WI38 (cell line): ENCODE measurements around the gene OSBP2.

Experiments
- H3K4me3 ChIP-seq: 2 replicates; pipeline ENCODE4 v1.5.1; 2011; ENCODE audit warnings: low read depth, mild to moderate bottlenecking, control low read depth, low read length
- TF ChIP-seq, protein P1 (sequence below): IDR thresholded peaks from 2 replicates; pipeline ENCODE4 v1.5.1; 2012; ENCODE audit warnings: low read depth, mild to moderate bottlenecking, control low read depth, low read length

Gene OSBP2

GRCh38 chr22:30813936-30814335 is 119.3 kb downstream of the OSBP2 start:
- H3K4me3 ChIP-seq = no peak overlapping the region
- TF ChIP-seq, protein P1, sequence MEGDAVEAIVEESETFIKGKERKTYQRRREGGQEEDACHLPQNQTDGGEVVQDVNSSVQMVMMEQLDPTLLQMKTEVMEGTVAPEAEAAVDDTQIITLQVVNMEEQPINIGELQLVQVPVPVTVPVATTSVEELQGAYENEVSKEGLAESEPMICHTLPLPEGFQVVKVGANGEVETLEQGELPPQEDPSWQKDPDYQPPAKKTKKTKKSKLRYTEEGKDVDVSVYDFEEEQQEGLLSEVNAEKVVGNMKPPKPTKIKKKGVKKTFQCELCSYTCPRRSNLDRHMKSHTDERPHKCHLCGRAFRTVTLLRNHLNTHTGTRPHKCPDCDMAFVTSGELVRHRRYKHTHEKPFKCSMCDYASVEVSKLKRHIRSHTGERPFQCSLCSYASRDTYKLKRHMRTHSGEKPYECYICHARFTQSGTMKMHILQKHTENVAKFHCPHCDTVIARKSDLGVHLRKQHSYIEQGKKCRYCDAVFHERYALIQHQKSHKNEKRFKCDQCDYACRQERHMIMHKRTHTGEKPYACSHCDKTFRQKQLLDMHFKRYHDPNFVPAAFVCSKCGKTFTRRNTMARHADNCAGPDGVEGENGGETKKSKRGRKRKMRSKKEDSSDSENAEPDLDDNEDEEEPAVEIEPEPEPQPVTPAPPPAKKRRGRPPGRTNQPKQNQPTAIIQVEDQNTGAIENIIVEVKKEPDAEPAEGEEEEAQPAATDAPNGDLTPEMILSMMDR = no peak

DNA sequence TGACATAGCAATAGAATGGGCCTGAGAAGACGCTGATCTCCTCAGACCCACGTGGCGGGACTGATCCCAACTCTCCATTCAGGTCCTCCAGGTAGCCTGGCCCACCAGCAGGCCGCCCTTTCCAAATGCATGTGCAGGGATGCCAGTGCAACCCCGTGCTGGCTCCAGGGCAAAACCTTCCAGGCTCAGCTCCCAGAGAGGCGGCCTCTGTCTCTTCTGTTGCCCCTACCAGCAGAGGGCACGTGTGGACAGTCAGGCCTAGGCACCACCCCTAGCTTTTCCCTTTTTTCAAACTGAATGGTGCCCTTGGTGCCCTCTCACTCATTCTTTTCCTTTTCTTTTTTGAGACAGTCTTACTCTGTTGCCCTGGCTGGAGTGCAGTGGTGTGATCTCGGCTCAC is 121.7 kb downstream of the OSBP2 start:
- no peak overlapping the region for H3K4me3 ChIP-seq
- TF ChIP-seq, protein P1 = no peak

DNA sequence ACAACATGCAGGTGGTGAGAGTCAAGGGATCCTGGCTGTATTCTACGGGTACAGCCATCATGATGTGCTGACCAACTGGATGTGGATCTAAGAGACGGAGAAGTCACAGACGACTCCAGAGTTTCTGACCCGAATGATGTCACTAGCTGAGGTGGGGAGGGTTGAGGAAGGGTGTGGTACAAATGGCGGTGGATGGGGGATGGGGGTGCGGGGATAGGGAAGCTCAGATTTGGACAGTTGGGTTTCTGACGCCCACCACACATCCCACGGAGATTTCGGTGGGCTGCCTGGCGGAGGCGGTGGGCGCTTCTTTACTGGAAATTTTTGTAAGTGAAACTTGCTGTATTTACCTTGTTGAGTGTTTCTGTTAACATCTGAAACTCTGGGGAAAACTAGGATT is 126.7 kb downstream of the OSBP2 start:
- no peak overlapping the region for H3K4me3 ChIP-seq
- TF ChIP-seq, protein P1 = no peak

DNA sequence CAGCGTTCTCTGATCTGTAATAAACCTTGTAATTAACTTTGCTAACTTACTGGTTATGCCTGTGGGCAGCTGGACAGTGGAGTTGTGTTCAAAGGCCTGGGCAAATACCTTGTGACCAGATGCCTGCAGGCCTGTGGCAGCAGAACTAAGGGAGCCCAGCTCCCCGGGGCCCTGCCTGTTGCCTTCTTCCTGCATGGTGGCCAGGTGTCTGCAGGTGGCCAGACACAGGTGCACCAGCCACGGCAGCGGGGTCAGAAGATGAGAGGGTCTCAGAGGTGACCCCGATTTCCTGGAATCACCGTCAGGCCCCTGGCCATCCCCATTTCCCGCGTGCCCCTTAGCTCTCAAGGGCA is 127.2 kb downstream of the OSBP2 start:
- TF ChIP-seq, protein P1 = no peak
- H3K4me3 ChIP-seq = no peak overlapping the region

- H3K4me3 ChIP-seq = no peak overlapping the region
- TF ChIP-seq, protein P1 = no peak
Observed at GRCh38 chr22:30822216-30823014, 127.7 kb downstream of the OSBP2 start.

- TF ChIP-seq, protein P1 = no peak
- no peak overlapping the region for H3K4me3 ChIP-seq
Observed at GRCh38 chr22:30823015-30823370, 128.3 kb downstream of the OSBP2 start.

- TF ChIP-seq, protein P1 = no peak
Observed at GRCh38 chr22:30824096-30824495, 129.4 kb downstream of the OSBP2 start.

More at GRCh38 chr22:30824096-30824495, 129.4 kb downstream of the OSBP2 start:
- no peak overlapping the region for H3K4me3 ChIP-seq
